HG02588 (cell line): ENCODE measurements around the gene ARHGEF12.

Source experiments
- ATAC-seq: cut with Tn5 transposase; IDR thresholded peaks from one replicate; pipeline ENCODE4 v1.9.1; 2021; ENCODE audit warnings: mild to moderate bottlenecking, moderate library complexity; ENCODE audit not compliant: unreplicated experiment

ARHGEF12 gene

GRCh38 chr11:120316880-120317688 is 19.1 kb upstream of the ARHGEF12 start:
- no peak for ATAC-seq

- ATAC-seq, result no peak
Observed at GRCh38 chr11:120317689-120318480, 18.3 kb upstream of the ARHGEF12 start.

GRCh38 chr11:120318906-120319305 is 17.3 kb upstream of the ARHGEF12 start:
- no peak for ATAC-seq

- no peak for ATAC-seq
Observed at GRCh38 chr11:120324932-120325810, 11.0 kb upstream of the ARHGEF12 start, which contains the start of gene TLCD5. TLCD5 (plus strand) TSS chr11:120325299; CDS start chr11:120327442, 2,143 bp downstream.

GRCh38 chr11:120326228-120326627 is 10.0 kb upstream of the ARHGEF12 start:
- no peak for ATAC-seq

- no peak for ATAC-seq
Observed at GRCh38 chr11:120326845-120327281, 9.3 kb upstream of the ARHGEF12 start.

- no peak for ATAC-seq
Observed at GRCh38 chr11:120327311-120327710, 8.9 kb upstream of the ARHGEF12 start.

- ATAC-seq, result no peak
Observed at GRCh38 chr11:120329556-120329955, 6.7 kb upstream of the ARHGEF12 start.

- no peak for ATAC-seq
Observed at GRCh38 chr11:120330045-120330444, 6.2 kb upstream of the ARHGEF12 start.

GRCh38 chr11:120331301-120331996 is 4.8 kb upstream of the ARHGEF12 start:
- no peak for ATAC-seq

GRCh38 chr11:120332822-120333716 is 3.1 kb upstream of the ARHGEF12 start:
- no peak for ATAC-seq

GRCh38 chr11:120333801-120334200 is 2.4 kb upstream of the ARHGEF12 start:
- no peak for ATAC-seq

GRCh38 chr11:120334332-120334731 is 1.9 kb upstream of the ARHGEF12 start:
- no peak for ATAC-seq

- ATAC-seq, result no peak
Observed at GRCh38 chr11:120334894-120335462, 1.2 kb upstream of the ARHGEF12 start.

GRCh38 chr11:120335556-120335907 is 681 bp upstream of the ARHGEF12 start:
- ATAC-seq, result peak; percentile 16

- peak; percentile 30 for ATAC-seq
Observed at GRCh38 chr11:120336641-120337354, 585 bp downstream of the ARHGEF12 start.

- no peak for ATAC-seq
Observed at GRCh38 chr11:120337355-120338106, 1.3 kb downstream of the ARHGEF12 start.
